ENCODE measurements around the gene PC.

DNA sequence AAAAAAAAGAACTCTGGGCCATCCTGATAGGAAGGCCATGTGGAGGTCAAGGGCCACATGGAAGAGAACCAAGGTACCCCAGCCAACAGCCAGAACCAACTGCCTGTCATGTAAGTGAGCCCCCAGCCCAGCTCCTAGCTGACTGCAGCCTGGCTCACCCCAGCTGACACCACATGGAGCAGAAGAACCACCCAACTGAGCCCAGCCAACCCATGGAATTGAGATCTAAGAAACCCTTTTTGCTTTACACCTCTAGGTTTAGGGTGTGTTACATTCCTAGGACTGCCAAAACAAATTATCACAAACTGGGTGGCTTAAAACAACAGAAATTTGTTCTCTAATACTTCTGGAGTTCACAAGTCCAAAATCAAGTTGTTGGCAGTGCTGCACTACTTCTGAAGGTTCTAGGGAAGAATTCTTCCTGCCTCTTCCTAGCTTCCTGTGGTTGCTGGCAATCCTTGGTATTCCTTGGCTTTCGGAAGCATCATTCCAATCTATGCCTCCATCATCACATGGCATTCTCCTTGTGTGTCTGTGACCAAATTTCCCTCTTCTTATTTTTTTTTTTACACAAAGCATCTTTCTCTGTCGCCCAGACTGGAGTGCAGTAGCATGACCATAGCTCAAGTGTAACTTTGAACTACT is 21.3 kb upstream of the PC start:
- TF ChIP-seq, protein P1, sequence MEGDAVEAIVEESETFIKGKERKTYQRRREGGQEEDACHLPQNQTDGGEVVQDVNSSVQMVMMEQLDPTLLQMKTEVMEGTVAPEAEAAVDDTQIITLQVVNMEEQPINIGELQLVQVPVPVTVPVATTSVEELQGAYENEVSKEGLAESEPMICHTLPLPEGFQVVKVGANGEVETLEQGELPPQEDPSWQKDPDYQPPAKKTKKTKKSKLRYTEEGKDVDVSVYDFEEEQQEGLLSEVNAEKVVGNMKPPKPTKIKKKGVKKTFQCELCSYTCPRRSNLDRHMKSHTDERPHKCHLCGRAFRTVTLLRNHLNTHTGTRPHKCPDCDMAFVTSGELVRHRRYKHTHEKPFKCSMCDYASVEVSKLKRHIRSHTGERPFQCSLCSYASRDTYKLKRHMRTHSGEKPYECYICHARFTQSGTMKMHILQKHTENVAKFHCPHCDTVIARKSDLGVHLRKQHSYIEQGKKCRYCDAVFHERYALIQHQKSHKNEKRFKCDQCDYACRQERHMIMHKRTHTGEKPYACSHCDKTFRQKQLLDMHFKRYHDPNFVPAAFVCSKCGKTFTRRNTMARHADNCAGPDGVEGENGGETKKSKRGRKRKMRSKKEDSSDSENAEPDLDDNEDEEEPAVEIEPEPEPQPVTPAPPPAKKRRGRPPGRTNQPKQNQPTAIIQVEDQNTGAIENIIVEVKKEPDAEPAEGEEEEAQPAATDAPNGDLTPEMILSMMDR (IDR thresholded peaks at IDR 0.05 in 4 of 5, conservative IDR thresholded peaks at IDR 0.05 in 1 of 5): no peak
- TF ChIP-seq POLR2A (IDR thresholded peaks at IDR 0.05): no peak

Measured in gastrocnemius medialis (tissue), 4 donors.